ENCODE measurements around the gene CAPRIN2. TPM values are rescaled to one million over a fixed set of nuclear protein-coding genes. Genes with fewer than 3 reads are reported as not detected.

CAPRIN2 gene
- total RNA-seq, 1 donor from 2014 or later = 22.7 TPM

GRCh38 chr12:30752255-30752654, 2.5 kb downstream of the CAPRIN2 start:
- no peak for DNase-seq (ENCODE audit: low read depth)
- H3K4me3 ChIP-seq (ENCODE audit: low read depth, low read length) = no peak overlapping the region
- TF ChIP-seq CTCF (conservative IDR thresholded peaks at IDR 0.05; ENCODE audit: low read depth, low read length) = no peak

GRCh38 chr12:30748147-30748546, 6.6 kb downstream of the CAPRIN2 start:
- TF ChIP-seq CTCF (conservative IDR thresholded peaks at IDR 0.05; ENCODE audit: low read depth, low read length) = no peak
- H3K4me3 ChIP-seq (ENCODE audit: low read depth, low read length) = no peak overlapping the region
- no peak for DNase-seq (ENCODE audit: low read depth)

GRCh38 chr12:30746190-30746589, 8.6 kb downstream of the CAPRIN2 start:
- no peak overlapping the region for H3K4me3 ChIP-seq (ENCODE audit: low read depth, low read length)
- no peak for TF ChIP-seq CTCF (conservative IDR thresholded peaks at IDR 0.05; ENCODE audit: low read depth, low read length)
- no peak for DNase-seq (ENCODE audit: low read depth)

GRCh38 chr12:30744321-30744720, 10.4 kb downstream of the CAPRIN2 start:
- TF ChIP-seq CTCF (conservative IDR thresholded peaks at IDR 0.05; ENCODE audit: low read depth, low read length) = no peak
- no peak for DNase-seq (ENCODE audit: low read depth)
- no peak overlapping the region for H3K4me3 ChIP-seq (ENCODE audit: low read depth, low read length)

GRCh38 chr12:30740274-30740673, 14.5 kb downstream of the CAPRIN2 start:
- H3K4me3 ChIP-seq (ENCODE audit: low read depth, low read length) = no peak overlapping the region
- no peak for TF ChIP-seq CTCF (conservative IDR thresholded peaks at IDR 0.05; ENCODE audit: low read depth, low read length)
- DNase-seq (ENCODE audit: low read depth) = no peak

- no peak for TF ChIP-seq CTCF (conservative IDR thresholded peaks at IDR 0.05; ENCODE audit: low read depth, low read length)
- no peak for DNase-seq (ENCODE audit: low read depth)
- no peak overlapping the region for H3K4me3 ChIP-seq (ENCODE audit: low read depth, low read length)
Observed at GRCh38 chr12:30739020-30739419, 15.7 kb downstream of the CAPRIN2 start.

GRCh38 chr12:30732954-30733637, 21.7 kb downstream of the CAPRIN2 start:
- no peak overlapping the region for H3K4me3 ChIP-seq (ENCODE audit: low read depth, low read length)
- no peak for DNase-seq (ENCODE audit: low read depth)

More at GRCh38 chr12:30732954-30733637, 21.7 kb downstream of the CAPRIN2 start:
- TF ChIP-seq CTCF (conservative IDR thresholded peaks at IDR 0.05; ENCODE audit: low read depth, low read length) = no peak
